ENCODE results near the gene IRF4. TPM values are rescaled to one million over a fixed set of nuclear protein-coding genes. Genes with fewer than 3 reads are reported as not detected.

Gene IRF4
- total RNA-seq, 1 experiment from 2014 or later: 0.15 TPM

DNA sequence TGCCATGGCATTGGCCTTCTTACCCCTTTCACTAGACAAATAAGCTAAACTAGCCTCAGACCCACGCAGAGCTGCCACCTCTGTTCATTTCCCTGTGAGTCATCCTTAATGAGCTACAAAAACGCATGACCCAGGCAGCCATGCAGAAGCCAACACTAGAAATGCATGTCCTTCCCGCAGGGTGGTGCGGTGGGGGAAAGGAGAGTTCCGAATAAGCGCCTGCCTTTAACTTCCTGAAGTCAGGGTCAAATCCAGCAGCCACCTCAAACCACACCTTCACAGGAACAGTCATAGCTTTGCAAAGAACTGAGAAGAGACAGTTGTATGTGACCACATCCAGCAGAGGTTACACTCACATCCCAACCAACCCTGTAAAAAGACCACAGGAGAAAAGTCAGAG lies 40.4 kb downstream of the IRF4 start:
- H2AFZ ChIP-seq (ENCODE audit: low read length): no peak overlapping the region
- DNase-seq (no peak), ATAC-seq (no peak)
- no peaks in the 10 kb centered on the region for H3K36me3 ChIP-seq (ENCODE audit: low read depth, low read length)
- ChIA-PET POLR2A (ENCODE audit: unreplicated experiment) (no interaction called here), CTCF (no interaction called here)
- no peaks in the 10 kb centered on the region; the same call in 1 of the 2 replicates for H3K9me2 ChIP-seq (replicated peaks; ENCODE audit: low read length)
- H3K9ac ChIP-seq (ENCODE audit: low read length): no peak overlapping the region
- no peak overlapping the region for H3K4me2 ChIP-seq (ENCODE audit: low read length)
- no peak overlapping the region for H3K27ac ChIP-seq (ENCODE audit: low read length)
- intact Hi-C loops (cut with micrococcal nuclease): no loop called here
- no peaks in the 10 kb centered on the region for H4K20me1 ChIP-seq (ENCODE audit: low read length)
- TF ChIP-seq, protein P1, sequence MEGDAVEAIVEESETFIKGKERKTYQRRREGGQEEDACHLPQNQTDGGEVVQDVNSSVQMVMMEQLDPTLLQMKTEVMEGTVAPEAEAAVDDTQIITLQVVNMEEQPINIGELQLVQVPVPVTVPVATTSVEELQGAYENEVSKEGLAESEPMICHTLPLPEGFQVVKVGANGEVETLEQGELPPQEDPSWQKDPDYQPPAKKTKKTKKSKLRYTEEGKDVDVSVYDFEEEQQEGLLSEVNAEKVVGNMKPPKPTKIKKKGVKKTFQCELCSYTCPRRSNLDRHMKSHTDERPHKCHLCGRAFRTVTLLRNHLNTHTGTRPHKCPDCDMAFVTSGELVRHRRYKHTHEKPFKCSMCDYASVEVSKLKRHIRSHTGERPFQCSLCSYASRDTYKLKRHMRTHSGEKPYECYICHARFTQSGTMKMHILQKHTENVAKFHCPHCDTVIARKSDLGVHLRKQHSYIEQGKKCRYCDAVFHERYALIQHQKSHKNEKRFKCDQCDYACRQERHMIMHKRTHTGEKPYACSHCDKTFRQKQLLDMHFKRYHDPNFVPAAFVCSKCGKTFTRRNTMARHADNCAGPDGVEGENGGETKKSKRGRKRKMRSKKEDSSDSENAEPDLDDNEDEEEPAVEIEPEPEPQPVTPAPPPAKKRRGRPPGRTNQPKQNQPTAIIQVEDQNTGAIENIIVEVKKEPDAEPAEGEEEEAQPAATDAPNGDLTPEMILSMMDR (conservative IDR thresholded peaks at IDR 0.05; ENCODE audit: low read depth, low read length): no peak
- BruUV-seq (replicated peaks): no TSS peak
- H3K79me2 ChIP-seq (ENCODE audit: low read length): no peaks in the 10 kb centered on the region
- no peaks in the 10 kb centered on the region for H3K9me3 ChIP-seq (ENCODE audit: low read length)
- H3K4me1 ChIP-seq (ENCODE audit: insufficient read depth, low read length): peaks cover 16% of the 10 kb centered on the region
- H3K4me3 ChIP-seq (ENCODE audit: low read length): no peak overlapping the region
- no peaks in the 10 kb centered on the region for H3F3A ChIP-seq (ENCODE audit: low read length, unreplicated experiment)
- H3K27me3 ChIP-seq (ENCODE audit: low read length): no peaks in the 10 kb centered on the region

DNA sequence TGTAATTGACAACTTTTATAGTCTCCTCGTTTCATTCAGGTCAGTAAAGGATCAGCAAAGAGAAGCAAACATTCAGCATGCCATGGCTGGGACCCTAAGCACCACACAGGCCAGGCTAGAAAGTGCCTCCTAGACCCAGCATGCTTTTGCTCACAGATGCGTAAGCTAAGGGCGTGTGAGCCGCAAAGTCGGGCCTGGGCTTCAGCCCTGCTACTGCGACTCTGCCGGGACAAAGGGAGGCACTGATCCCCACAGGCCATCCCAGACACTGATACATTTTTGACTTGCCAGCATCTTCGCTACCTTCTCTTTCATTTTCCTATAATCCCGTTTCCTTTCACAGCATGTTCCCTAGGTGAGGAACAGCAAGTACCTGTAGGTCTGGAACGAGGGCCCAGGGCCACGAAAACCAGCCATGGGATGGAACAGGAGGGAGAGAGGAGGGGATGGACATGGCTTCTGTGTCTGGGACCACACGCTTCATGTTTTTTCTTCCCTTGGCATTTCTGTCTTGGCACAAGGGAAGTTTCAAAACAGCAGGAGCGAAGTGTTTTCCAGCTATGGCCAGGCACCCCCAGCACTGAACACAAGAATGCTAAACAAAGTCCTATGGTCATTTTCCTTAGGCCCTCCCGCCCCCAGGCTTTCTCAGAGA lies 42.6 kb downstream of the IRF4 start:
- no peak overlapping the region for H3K27ac ChIP-seq (ENCODE audit: low read length)
- no peak for ATAC-seq
- no peak overlapping the region for H2AFZ ChIP-seq (ENCODE audit: low read length)
- CTCF ChIA-PET: no interaction called here
- no peak overlapping the region for H3K4me3 ChIP-seq (ENCODE audit: low read length)
- H3F3A ChIP-seq (ENCODE audit: low read length, unreplicated experiment): no peaks in the 10 kb centered on the region
- H3K9ac ChIP-seq (ENCODE audit: low read length): no peak overlapping the region
- intact Hi-C loops (cut with micrococcal nuclease): no loop called here
- BruUV-seq (replicated peaks): no TSS peak
- no peaks in the 10 kb centered on the region for H3K9me3 ChIP-seq (ENCODE audit: low read length)
- H3K79me2 ChIP-seq (ENCODE audit: low read length): no peaks in the 10 kb centered on the region
- no peak overlapping the region for H3K4me2 ChIP-seq (ENCODE audit: low read length)
- TF ChIP-seq EZH2phosphoT487 (IDR thresholded peaks at IDR 0.05; ENCODE audit: borderline replicate concordance, low read length) (no peak), EZH2 (IDR thresholded peaks at IDR 0.05; ENCODE audit: low read length, unreplicated experiment) (no peak)
- TF ChIP-seq, protein P1 (conservative IDR thresholded peaks at IDR 0.05; ENCODE audit: low read depth, low read length): no peak
- no peaks in the 10 kb centered on the region for H3K27me3 ChIP-seq (ENCODE audit: low read length)
- DNase-seq: no peak
- POLR2A ChIA-PET (ENCODE audit: unreplicated experiment): no interaction called here
- no peaks in the 10 kb centered on the region; the same call in 1 of the 2 replicates for H3K9me2 ChIP-seq (replicated peaks; ENCODE audit: low read length)
- no peaks in the 10 kb centered on the region for H4K20me1 ChIP-seq (ENCODE audit: low read length)
- peaks cover 25% of the 10 kb centered on the region for H3K4me1 ChIP-seq (ENCODE audit: insufficient read depth, low read length)
- H3K36me3 ChIP-seq (ENCODE audit: low read depth, low read length): no peaks in the 10 kb centered on the region

DNA sequence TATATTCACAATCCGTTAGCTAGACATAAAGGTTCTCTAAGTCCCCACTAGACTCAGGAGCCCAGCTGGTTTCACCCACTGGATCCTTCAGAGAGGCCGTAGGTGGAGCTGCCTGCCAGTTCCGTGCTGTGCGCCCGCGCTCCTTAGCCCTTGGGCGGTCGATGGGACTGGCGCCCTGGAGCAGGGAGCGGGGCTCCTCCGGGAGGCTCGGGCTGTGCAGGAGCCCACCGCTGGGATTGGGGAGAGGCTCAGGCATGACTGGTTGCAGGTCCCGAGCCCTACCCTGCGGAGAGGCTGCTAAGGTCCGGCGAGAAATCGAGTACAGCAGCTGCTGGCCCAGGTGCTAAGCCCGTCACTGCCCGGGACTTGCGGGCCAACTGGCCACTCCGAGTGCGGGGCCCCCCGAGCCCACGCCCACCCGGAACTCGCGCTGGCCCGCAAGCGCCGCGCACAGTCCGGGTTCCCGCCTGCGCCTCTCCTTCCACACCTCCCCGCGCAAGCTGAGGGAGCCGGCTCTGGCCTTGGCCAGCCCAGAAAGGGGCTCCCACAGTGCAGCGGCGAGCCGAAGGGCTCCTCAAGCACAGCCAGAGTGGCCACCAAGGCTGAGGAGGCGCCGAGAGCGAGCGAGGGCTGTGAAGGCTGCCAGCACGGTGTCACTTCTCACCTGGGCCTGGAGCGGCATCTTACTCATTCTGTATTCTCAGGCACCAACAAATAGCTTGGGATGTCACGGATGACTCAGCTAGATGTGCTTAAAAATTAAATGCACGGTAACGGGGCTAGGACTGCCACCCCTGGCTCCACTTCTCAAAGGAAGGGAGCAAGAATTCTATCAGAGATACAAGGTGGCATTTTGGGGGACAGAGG lies 44.1 kb downstream of the IRF4 start:
- Histone ChIP-seq H3K4me3 (ENCODE audit: low read length) (peak overlapping the region; percentile 24; the same call in 1 of the 2 replicates), H3K27ac (ENCODE audit: low read length) (peak overlapping the region; percentile 97), H2AFZ (ENCODE audit: low read length) (peak overlapping the region; percentile 60), H3K79me2 (ENCODE audit: low read length) (no peaks in the 10 kb centered on the region), H3K4me1 (ENCODE audit: insufficient read depth, low read length) (peaks cover 25% of the 10 kb centered on the region), H3K9ac (ENCODE audit: low read length) (peak overlapping the region; percentile 35; the same call in 1 of the 2 replicates), H4K20me1 (ENCODE audit: low read length) (no peaks in the 10 kb centered on the region), H3K4me2 (ENCODE audit: low read length) (peak overlapping the region; percentile 74), H3K9me3 (ENCODE audit: low read length) (no peaks in the 10 kb centered on the region), H3K9me2 (replicated peaks; ENCODE audit: low read length) (no peaks in the 10 kb centered on the region), H3K27me3 (ENCODE audit: low read length) (no peaks in the 10 kb centered on the region), H3F3A (ENCODE audit: low read length, unreplicated experiment) (no peaks in the 10 kb centered on the region), H3K36me3 (ENCODE audit: low read depth, low read length) (no peaks in the 10 kb centered on the region)
- peak; percentile 68 for ATAC-seq
- intact Hi-C loops (cut with micrococcal nuclease): loop anchor here (1.0 kb wide), 1 partner anchor 13 kb away; no protein-coding TSS in a partner anchor
- POLR2A ChIA-PET (ENCODE audit: unreplicated experiment): no interaction called here
- BruUV-seq (replicated peaks): no TSS peak
- DNase-seq: peak; percentile 78
- CTCF ChIA-PET: no interaction called here
- TF ChIP-seq EZH2phosphoT487 (IDR thresholded peaks at IDR 0.05; ENCODE audit: borderline replicate concordance, low read length) (no peak), EZH2 (IDR thresholded peaks at IDR 0.05; ENCODE audit: low read length, unreplicated experiment) (no peak)
- TF ChIP-seq, protein P1 (conservative IDR thresholded peaks at IDR 0.05; ENCODE audit: low read depth, low read length): no peak
